IPS-NIHi7 (cell line): Measurements from ENCODE around the gene SCD.

Source experiments
- DNase-seq: peaks from one replicate; pipeline ENCODE4 v3.0.0; 2012; ENCODE audit warnings: mixed read lengths; ENCODE audit errors: extremely low spot score

Gene SCD

DNA sequence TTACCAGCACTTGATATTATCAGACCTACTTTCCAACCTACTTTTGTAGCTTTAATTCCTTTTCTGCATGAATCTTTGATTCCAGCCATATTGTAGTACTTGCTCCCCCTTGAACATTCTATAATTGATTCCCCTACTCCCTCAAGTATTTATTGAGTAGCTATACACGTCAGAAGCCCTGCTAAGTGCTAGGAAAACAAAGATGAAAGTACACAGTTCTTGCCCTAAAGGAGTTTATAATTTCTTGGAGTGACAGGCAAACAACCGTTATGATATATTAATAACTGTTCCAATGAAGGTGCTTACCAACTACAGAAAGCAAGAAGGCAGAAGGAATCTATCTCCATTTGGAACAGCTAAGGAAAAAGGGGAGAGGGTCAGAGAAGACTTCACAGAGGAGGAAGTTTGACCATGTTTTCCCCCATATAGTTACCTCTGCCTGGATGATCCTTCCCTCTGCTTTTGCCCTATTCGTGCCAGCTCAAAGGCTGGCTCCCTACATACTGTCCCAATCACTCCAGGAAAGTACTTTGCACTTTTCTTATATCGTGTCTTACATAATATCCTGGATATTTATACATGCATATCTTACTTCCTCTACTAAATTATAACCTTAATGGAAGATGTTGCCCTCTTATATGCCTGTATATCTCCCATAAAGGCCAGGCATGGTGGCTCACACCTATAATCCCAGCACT is 54.7 kb downstream of the SCD start:
- no peak for DNase-seq

DNA sequence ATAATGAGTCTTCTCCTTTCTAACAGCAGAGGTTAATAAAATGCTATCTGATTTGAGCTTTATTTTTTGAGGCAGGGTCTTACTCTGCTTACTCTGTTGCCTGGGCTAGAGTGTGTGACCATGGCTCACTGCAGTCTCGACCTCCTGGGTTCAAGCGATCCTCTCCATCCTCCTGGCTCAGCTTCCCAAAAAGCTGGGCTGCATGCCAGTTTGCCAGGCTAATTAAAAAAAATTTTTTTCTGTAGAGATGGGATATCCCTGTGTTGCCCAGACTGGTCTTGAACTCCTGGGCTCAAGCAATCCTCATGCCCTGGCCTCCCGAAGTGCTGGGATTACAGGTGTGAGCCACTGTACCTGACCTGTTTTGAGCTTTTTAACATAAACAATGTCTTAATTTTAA is 56.7 kb downstream of the SCD start:
- no peak for DNase-seq

DNA sequence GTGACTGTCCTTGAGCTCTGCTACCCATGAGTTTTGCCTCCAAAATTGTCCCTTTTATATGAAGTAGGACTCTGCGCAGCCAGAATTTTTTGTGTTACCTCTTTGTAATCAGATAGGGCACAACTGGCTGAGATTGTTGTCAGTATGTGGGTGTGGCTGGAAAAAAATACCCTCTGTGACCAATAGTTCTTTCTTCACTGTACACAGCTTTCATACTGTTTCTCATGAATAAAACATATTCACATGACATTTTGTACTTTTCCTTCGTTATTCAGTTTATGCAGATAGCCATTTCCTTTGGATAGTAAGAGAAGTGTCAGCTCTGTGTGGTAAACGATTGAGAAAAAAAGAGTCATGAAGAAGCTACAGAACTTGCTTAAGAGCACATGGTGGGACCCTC is 66.1 kb downstream of the SCD start:
- DNase-seq, result no peak
